Measurements from ENCODE around the gene GSTT4. TPM values are rescaled to one million over a fixed set of nuclear protein-coding genes. Genes with fewer than 3 reads are reported as not detected.
"Not testable (repeated sequence)": the region's sequence is repeated elsewhere in the genome, so short reads cannot be mapped to it uniquely, and the experiment has no call there.

GSTT4 gene
- total RNA-seq, 4 donors from 2014 or later: not detected

DNA sequence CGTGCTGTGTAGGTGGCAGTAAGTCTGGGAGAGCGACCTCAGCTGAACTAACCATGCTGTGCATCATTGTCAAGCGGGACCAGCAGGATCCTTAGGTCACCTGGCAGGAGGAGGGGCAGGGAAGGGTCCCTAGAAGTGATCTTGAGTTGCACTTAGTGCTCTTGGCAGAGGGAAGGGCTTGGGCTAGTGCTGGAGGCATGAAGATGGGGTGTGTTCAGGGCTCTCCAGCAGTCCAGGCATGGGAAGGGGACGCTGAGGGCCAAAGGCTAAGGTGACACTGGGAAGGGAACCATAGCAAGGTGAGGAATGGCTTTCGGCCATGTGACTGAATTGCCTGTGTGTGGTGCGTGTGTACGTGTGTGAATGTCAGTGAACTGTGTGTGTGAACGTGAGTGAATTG is 19.2 kb downstream of the GSTT4 start:
- ATAC-seq (ENCODE audit: low FRiP score); DNase-seq (ENCODE audit: low spot score): not testable (repeated sequence)

- ATAC-seq (ENCODE audit: low FRiP score) (no peak), DNase-seq (ENCODE audit: low spot score) (no peak)
- TF ChIP-seq, protein P1, sequence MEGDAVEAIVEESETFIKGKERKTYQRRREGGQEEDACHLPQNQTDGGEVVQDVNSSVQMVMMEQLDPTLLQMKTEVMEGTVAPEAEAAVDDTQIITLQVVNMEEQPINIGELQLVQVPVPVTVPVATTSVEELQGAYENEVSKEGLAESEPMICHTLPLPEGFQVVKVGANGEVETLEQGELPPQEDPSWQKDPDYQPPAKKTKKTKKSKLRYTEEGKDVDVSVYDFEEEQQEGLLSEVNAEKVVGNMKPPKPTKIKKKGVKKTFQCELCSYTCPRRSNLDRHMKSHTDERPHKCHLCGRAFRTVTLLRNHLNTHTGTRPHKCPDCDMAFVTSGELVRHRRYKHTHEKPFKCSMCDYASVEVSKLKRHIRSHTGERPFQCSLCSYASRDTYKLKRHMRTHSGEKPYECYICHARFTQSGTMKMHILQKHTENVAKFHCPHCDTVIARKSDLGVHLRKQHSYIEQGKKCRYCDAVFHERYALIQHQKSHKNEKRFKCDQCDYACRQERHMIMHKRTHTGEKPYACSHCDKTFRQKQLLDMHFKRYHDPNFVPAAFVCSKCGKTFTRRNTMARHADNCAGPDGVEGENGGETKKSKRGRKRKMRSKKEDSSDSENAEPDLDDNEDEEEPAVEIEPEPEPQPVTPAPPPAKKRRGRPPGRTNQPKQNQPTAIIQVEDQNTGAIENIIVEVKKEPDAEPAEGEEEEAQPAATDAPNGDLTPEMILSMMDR (IDR thresholded peaks at IDR 0.05): no peak
These were observed 20.8 kb downstream of the GSTT4 start for GRCh38 chr22:23984430-23984829.

DNA sequence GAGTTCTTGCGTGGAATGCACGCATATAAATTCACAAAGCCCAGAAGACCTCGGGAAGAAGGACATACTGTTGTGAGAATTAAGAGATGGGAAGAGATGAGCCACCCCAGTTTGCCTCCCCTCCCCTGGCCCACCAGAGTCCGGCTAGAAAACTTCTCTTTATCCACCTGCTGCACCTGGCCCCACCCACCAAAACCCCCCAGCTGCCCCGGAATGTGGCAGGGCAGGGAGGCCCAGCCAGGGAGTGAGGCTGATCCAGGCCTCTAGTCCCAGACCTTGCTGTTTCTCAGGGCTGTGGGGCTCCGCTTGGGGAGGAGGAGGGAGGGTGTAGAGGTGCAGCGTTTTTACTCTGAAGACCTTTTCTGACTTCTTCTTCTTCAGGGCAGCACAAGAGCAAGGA is 24.7 kb downstream of the GSTT4 start:
- not testable (repeated sequence) for ATAC-seq (ENCODE audit: low FRiP score)

DNA sequence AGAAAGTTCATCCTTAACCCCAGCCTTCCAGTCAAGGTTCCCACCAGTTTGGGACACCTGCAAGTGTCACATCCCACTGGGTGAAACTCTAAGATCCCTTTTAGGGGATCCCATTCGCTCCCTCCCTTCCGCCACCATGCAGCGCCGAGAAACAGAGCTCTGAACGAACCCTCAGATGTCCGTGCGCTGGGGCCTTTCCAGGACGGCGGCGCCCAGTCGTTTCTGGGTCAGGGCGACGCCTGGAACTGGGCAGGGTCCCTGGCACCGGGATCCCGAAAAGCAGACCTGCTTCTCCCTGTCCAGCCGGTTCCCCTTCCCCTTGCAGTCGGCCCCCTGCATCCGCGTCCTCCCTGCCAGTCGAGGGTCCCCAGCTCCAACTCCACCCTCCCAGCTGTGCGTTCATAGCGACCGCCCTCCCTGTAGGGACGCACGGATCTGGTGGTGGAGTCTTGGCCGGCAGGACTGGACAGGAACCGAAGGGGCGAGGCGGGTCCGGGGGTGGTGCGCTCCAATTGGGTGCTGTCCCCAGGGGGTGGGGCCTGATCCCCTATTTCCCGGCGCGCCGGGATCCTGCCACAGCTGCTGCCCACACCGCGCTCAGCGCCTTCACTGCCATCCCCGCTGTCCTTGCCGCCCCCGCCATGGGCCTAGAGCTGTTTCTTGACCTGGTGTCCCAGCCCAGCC is 25.6 kb downstream of the GSTT4 start, which contains the start of gene GSTT2:
Gene GSTT2, plus strand, starts transcription at position 578 of the 684 bp plus-strand sequence.
- ATAC-seq (ENCODE audit: low FRiP score): peak; percentile 87
- DNase-seq (ENCODE audit: low spot score): not testable (repeated sequence)

More for the DNA sequence above, 24.7 kb downstream of the GSTT4 start:
- not testable (repeated sequence) for DNase-seq (ENCODE audit: low spot score)

DNA sequence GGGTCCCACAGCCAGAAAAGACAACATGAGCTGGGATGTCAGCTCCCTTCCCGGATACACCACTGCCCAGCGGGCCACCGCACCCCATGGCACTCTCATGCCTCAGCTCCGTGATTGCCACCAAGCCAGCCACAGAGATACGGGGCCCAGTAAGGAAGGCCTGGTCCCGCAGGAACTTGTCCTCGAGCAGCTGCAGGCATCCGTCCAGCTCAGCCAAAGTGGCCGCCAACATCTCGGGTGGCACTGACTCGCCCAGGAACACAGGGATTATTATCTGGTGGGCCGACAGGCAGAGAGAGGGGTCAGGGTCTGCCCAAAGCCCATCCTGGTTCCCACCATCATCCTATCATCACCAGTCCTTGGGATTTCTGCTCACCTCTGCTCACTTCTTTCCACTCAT is 27.9 kb downstream of the GSTT4 start:
- not testable (repeated sequence) for ATAC-seq (ENCODE audit: low FRiP score); DNase-seq (ENCODE audit: low spot score)

- not testable (repeated sequence) for DNase-seq (ENCODE audit: low spot score)
- ATAC-seq (ENCODE audit: low FRiP score): peak; percentile 16
These were observed 30.4 kb downstream of the GSTT4 start for GRCh38 chr22:23974836-23975352.

- DNase-seq (ENCODE audit: low spot score): not testable (repeated sequence)
- ATAC-seq (ENCODE audit: low FRiP score): peak; percentile 97
These were observed 30.9 kb downstream of the GSTT4 start, which contains the start of gene DDT for GRCh38 chr22:23974345-23974744. DDT (minus strand) TSS chr22:23974441; CDS start chr22:23974414, 27 bp downstream.

DNA sequence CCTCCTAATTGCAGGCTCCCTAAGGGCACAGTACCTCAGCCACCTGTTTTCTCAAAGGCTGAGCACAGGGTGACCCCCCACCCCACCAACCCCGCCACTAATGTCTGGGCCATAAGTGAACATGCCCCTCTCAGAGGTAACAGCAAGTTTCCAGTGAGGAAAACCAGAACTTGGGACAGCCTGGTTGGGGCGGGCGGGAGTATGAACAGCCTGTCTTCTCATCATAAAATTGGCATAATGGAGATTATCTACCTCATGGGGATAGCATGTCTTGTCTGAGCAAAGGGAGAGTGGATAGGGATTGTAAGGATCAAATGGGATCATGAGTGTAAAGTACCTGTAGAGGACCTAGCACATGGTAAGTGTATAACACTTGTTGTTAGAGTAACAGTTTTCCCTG is 33.3 kb downstream of the GSTT4 start:
- not testable (repeated sequence) for DNase-seq (ENCODE audit: low spot score); ATAC-seq (ENCODE audit: low FRiP score)

DNA sequence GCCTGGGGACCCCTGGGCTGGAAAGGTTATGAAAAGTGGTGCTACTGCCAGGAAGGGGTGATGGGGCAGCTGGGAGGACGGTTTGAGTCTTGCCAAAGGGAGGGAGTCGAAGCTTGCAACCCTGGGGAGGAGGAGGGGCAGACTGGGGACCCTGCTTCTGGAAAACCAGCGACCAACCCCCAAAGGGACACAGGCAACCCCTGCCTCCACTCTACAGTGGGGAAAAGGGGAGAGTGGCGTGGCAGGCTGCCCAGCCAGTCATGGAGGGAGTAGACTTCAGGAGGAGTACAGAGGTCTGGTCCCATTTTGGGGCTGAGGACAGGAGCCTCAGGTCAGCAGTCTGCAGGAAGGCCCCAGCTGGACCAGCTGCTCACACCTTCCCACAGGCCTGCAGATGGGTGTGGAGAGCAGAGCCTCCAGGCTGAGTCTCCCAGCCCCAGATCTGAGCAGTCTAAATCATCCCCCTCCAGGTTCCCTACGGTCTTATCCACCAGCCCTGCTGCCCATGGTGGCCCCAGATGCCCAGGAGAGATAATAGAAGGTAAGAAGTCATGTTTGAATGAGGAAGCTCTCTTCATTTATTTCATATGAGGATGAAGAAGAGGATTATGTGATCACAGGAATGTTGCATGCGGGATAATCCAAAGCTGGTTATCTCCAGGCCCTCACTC is 34.3 kb downstream of the GSTT4 start:
- TF ChIP-seq, protein P1 (IDR thresholded peaks at IDR 0.05): no peak
- ATAC-seq (ENCODE audit: low FRiP score) (no peak), DNase-seq (ENCODE audit: low spot score) (no peak)

GRCh38 chr22:23970201-23970641 is 35.0 kb downstream of the GSTT4 start:
- DNase-seq (ENCODE audit: low spot score) (no peak), ATAC-seq (ENCODE audit: low FRiP score) (no peak)
- TF ChIP-seq, protein P1 (IDR thresholded peaks at IDR 0.05): no peak

- ATAC-seq (ENCODE audit: low FRiP score) (no peak), DNase-seq (ENCODE audit: low spot score) (no peak)
- TF ChIP-seq, protein P1 (IDR thresholded peaks at IDR 0.05): no peak
These were observed 36.2 kb downstream of the GSTT4 start for GRCh38 chr22:23969071-23969470.

GRCh38 chr22:23966568-23966967 is 38.7 kb downstream of the GSTT4 start, which contains the start of gene DDTL:
DDTL (plus strand) TSS chr22:23966888; CDS start chr22:23966915, 27 bp downstream.
- DNase-seq (ENCODE audit: low spot score): not testable (repeated sequence)
- ATAC-seq (ENCODE audit: low FRiP score): peak; percentile 97

DNA sequence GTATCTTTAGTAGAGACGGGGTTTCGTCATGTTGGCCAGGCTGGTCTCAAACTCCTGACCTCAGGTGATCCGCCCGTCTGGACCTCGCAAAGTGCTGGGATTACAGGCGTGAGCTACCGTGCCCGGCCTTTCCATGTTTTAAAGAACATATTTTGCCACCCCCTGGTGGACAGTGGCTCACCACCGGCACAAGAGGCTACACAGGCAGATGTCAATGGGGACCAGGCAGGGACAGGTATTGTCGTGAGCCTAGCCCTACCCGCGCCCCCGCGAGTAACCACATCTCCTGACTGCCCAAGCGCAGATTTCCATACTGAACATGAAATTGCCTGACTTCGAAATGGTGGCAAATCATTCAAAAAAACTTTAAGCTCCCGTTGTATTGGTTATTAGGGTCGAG is 39.2 kb downstream of the GSTT4 start:
- not testable (repeated sequence) for DNase-seq (ENCODE audit: low spot score); ATAC-seq (ENCODE audit: low FRiP score)

GRCh38 chr22:23961084-23961771 is 44.0 kb downstream of the GSTT4 start, which contains the start of gene GSTT2B:
GSTT2B (minus strand) TSS chr22:23961195; CDS start chr22:23961131, 64 bp downstream.
- ATAC-seq (ENCODE audit: low FRiP score): peak; percentile 88
- DNase-seq (ENCODE audit: low spot score): not testable (repeated sequence)

All from omental fat pad (tissue), 4 donors.